PC-3 (cell line): ENCODE data around the gene TGOLN2. TPM values are rescaled to one million over a fixed set of nuclear protein-coding genes. Genes with fewer than 3 reads are reported as not detected.
"Not testable (repeated sequence)": the region's sequence is repeated elsewhere in the genome, so short reads cannot be mapped to it uniquely, and the experiment has no call there.

ENCODE experiments used
- ATAC-seq: fragments of 200-7000 bp; cut with Tn5 transposase; 2 replicates; pipeline ENCODE4 v1.9.1; 2020; ENCODE audit warnings: mild to moderate bottlenecking, moderate library complexity
- BruUV-seq: library from RNA; stranded (reverse); fragments of 400-500 nt; replicated peaks from 2 replicates; lab custom pipeline; 2021; lab: Mats Ljungman, UMichigan
- CTCF ChIA-PET: fragments of 300-600 bp; sonication (Branson Sonifier 250); formaldehyde crosslinking; loops from one replicate; lab custom pipeline; 2022; ENCODE audit warnings: antibody characterized with exemption; lab: Charles Lee
- POLR2A ChIA-PET: fragments of 300-600 bp; sonication (Branson Sonifier 250); formaldehyde crosslinking; loops from one replicate; lab custom pipeline; 2022; ENCODE audit warnings: antibody characterized with exemption; ENCODE audit not compliant: unreplicated experiment; lab: Charles Lee
- DNase-seq: peaks from one replicate; pipeline ENCODE4 v3.0.0-alpha.2; 2015
- H2AFZ ChIP-seq: fragments of 300-600 bp; sonication (generic); 2 replicates; pipeline ENCODE4 v1.6.0; 2016; ENCODE audit warnings: antibody characterized with exemption, low read length
- H3F3A ChIP-seq: fragments of 300-600 bp; sonication (generic); one replicate; pipeline ENCODE4 v1.6.0; 2017; ENCODE audit warnings: antibody characterized with exemption, low read length, control low read depth, mild to moderate bottlenecking; ENCODE audit not compliant: unreplicated experiment
- H3K27ac ChIP-seq: fragments of 300-600 bp; sonication (generic); 2 replicates; pipeline ENCODE4 v1.5.1; 2016; ENCODE audit warnings: mild to moderate bottlenecking, low read length
- H3K27me3 ChIP-seq: fragments of 300-600 bp; sonication (generic); 2 replicates; pipeline ENCODE4 v1.6.1; 2016; ENCODE audit warnings: low read length, mixed read lengths
- H3K36me3 ChIP-seq: fragments of 300-600 bp; sonication (generic); 2 replicates; pipeline ENCODE4 v1.6.1; 2016; ENCODE audit warnings: low read depth, mixed run types, low read length, mixed read lengths
- H3K4me1 ChIP-seq: fragments of 300-600 bp; sonication (generic); 2 replicates; pipeline ENCODE4 v1.5.1; 2016; ENCODE audit warnings: low read length; ENCODE audit not compliant: insufficient read depth
- H3K4me2 ChIP-seq: fragments of 300-600 bp; sonication (generic); 2 replicates; pipeline ENCODE4 v1.6.0; 2016; ENCODE audit warnings: low read length
- H3K4me3 ChIP-seq: fragments of 300-600 bp; sonication (generic); 2 replicates; pipeline ENCODE4 v1.5.1; 2016; ENCODE audit warnings: mild to moderate bottlenecking, low read length, mixed read lengths
- H3K79me2 ChIP-seq: fragments of 300-600 bp; sonication (generic); 2 replicates; pipeline ENCODE4 v1.6.1; 2017; ENCODE audit warnings: low read length, mixed read lengths
- H3K9ac ChIP-seq: fragments of 300-600 bp; sonication (generic); 2 replicates; pipeline ENCODE4 v1.6.0; 2016; ENCODE audit warnings: mild to moderate bottlenecking, low read length
- H3K9me2 ChIP-seq: fragments of 300-600 bp; sonication (generic); replicated peaks from 2 replicates; pipeline ENCODE4 v1.6.1; 2016; ENCODE audit warnings: mixed run types, low read length, mixed read lengths
- H3K9me3 ChIP-seq: fragments of 300-600 bp; sonication (generic); 2 replicates; pipeline ENCODE4 v1.6.1; 2016; ENCODE audit warnings: low read length, mixed read lengths
- H4K20me1 ChIP-seq: fragments of 300-600 bp; sonication (generic); 2 replicates; pipeline ENCODE4 v1.6.1; 2016; ENCODE audit warnings: low read length, mixed read lengths
- CTCF ChIP-seq: fragments of 300-600 bp; sonication (generic); conservative IDR thresholded peaks from 2 replicates; pipeline ENCODE4 v1.5.1; 2017; ENCODE audit warnings: antibody characterized with exemption, low read depth, mild to moderate bottlenecking, low read length
- EZH2 ChIP-seq: fragments of 300-600 bp; sonication (generic); IDR thresholded peaks from one replicate; pipeline ENCODE4 v1.6.1; 2017; ENCODE audit warnings: antibody characterized with exemption, mild to moderate bottlenecking, low read length; ENCODE audit not compliant: unreplicated experiment
- EZH2phosphoT487 ChIP-seq: fragments of 300-600 bp; sonication (generic); IDR thresholded peaks from 2 replicates; pipeline ENCODE4 v1.6.1; 2018; ENCODE audit warnings: mild to moderate bottlenecking, antibody characterized with exemption, low read length, borderline replicate concordance
- intact Hi-C: fragments of 100-400 bp; cut with micrococcal nuclease; formaldehyde crosslinking; loops from 2 replicates; pipeline ENCODE4 v1.9.0; 2023
- total RNA-seq: library from RNA; depleted of rRNA; stranded (reverse); fragments of >200 nt; gene quantifications from 2 replicates; pipeline ENCODE4 v1.2.3, GENCODE V29; 2014

TGOLN2 gene
- total RNA-seq, 1 experiment from 2014 or later = 48.9 TPM

GRCh38 chr2:85340034-85340892 is 12.5 kb upstream of the TGOLN2 start:
- H3K4me1 ChIP-seq = no peaks in the 10 kb centered on the region; the same call in 1 of the 2 replicates
- ATAC-seq (peak; percentile 76), DNase-seq (no peak)
- H3K36me3 ChIP-seq = peaks cover 4% of the 10 kb centered on the region
- intact Hi-C loops = no loop called here
- no peak overlapping the region for H3K9ac ChIP-seq
- H3K27me3 ChIP-seq = no peaks in the 10 kb centered on the region
- H3K9me2 ChIP-seq = no peaks in the 10 kb centered on the region
- H3K79me2 ChIP-seq = no peaks in the 10 kb centered on the region
- H3F3A ChIP-seq = no peaks in the 10 kb centered on the region
- H4K20me1 ChIP-seq = no peaks in the 10 kb centered on the region
- POLR2A ChIA-PET = no interaction called here
- H3K27ac ChIP-seq = no peak overlapping the region
- H3K9me3 ChIP-seq = no peaks in the 10 kb centered on the region
- H3K4me3 ChIP-seq = no peak overlapping the region
- TF ChIP-seq CTCF = no peak
- TF ChIP-seq EZH2phosphoT487 = no peak
- TF ChIP-seq EZH2 = no peak
- no TSS peak for BruUV-seq
- H3K4me2 ChIP-seq = peak overlapping the region; percentile 55
- H2AFZ ChIP-seq = no peak overlapping the region
- CTCF ChIA-PET = no interaction called here

GRCh38 chr2:85334928-85335327 is 7.1 kb upstream of the TGOLN2 start:
- no peak for TF ChIP-seq EZH2phosphoT487
- no peak for TF ChIP-seq CTCF
- TF ChIP-seq EZH2 = no peak
- ChIA-PET CTCF (no interaction called here), POLR2A (no interaction called here)
- Histone ChIP-seq H3K4me3 (no peak overlapping the region), H3K27ac (no peak overlapping the region), H3F3A (no peaks in the 10 kb centered on the region), H3K9ac (no peak overlapping the region), H3K36me3 (no peaks in the 10 kb centered on the region), H3K9me3 (no peaks in the 10 kb centered on the region), H3K4me2 (no peak overlapping the region), H3K79me2 (no peaks in the 10 kb centered on the region), H3K4me1 (no peaks in the 10 kb centered on the region), H3K9me2 (no peaks in the 10 kb centered on the region), H3K27me3 (no peaks in the 10 kb centered on the region), H2AFZ (no peak overlapping the region), H4K20me1 (no peaks in the 10 kb centered on the region)
- ATAC-seq = no peak
- intact Hi-C loops = no loop called here
- BruUV-seq = no TSS peak
- no peak for DNase-seq

GRCh38 chr2:85333877-85334276 is 6.1 kb upstream of the TGOLN2 start:
- H3K9ac ChIP-seq, H3K27ac ChIP-seq, H3K9me3 ChIP-seq, H3K4me2 ChIP-seq, H3K9me2 ChIP-seq, H3K27me3 ChIP-seq, H2AFZ ChIP-seq, BruUV-seq, H3K4me3 ChIP-seq, CTCF ChIA-PET, H3K36me3 ChIP-seq, POLR2A ChIA-PET, H4K20me1 ChIP-seq, DNase-seq, H3K4me1 ChIP-seq, H3K79me2 ChIP-seq, intact Hi-C loops, ATAC-seq, H3F3A ChIP-seq: not testable (repeated sequence)
